HG03095 (cell line): ENCODE measurements around the gene PTPRM.

Source experiments
- ATAC-seq: cut with Tn5 transposase; IDR thresholded peaks from one replicate; pipeline ENCODE4 v1.9.1; 2021; ENCODE audit warnings: moderate library complexity; ENCODE audit not compliant: unreplicated experiment

Gene PTPRM

GRCh38 chr18:8296886-8297616 is 729.9 kb downstream of the PTPRM start:
- no peak for ATAC-seq

GRCh38 chr18:8298186-8298585 is 731.1 kb downstream of the PTPRM start:
- ATAC-seq: no peak

GRCh38 chr18:8299054-8299980 is 732.2 kb downstream of the PTPRM start:
- no peak for ATAC-seq

GRCh38 chr18:8300751-8301410 is 733.8 kb downstream of the PTPRM start:
- no peak for ATAC-seq

- ATAC-seq: no peak
Measured at GRCh38 chr18:8301427-8302172, 734.5 kb downstream of the PTPRM start.

- ATAC-seq: no peak
Measured at GRCh38 chr18:8303151-8303755, 736.1 kb downstream of the PTPRM start.

- no peak for ATAC-seq
Measured at GRCh38 chr18:8307960-8308359, 740.8 kb downstream of the PTPRM start.

GRCh38 chr18:8313043-8313442 is 745.9 kb downstream of the PTPRM start:
- no peak for ATAC-seq

- ATAC-seq: no peak
Measured at GRCh38 chr18:8314124-8314523, 747.0 kb downstream of the PTPRM start.

GRCh38 chr18:8319798-8320489 is 752.8 kb downstream of the PTPRM start:
- ATAC-seq: no peak

- no peak for ATAC-seq
Measured at GRCh38 chr18:8322486-8322885, 755.4 kb downstream of the PTPRM start.

- ATAC-seq: no peak
Measured at GRCh38 chr18:8324343-8325065, 757.4 kb downstream of the PTPRM start.

- ATAC-seq: no peak
Measured at GRCh38 chr18:8326763-8327394, 759.8 kb downstream of the PTPRM start.

- no peak for ATAC-seq
Measured at GRCh38 chr18:8328126-8328525, 761.0 kb downstream of the PTPRM start.

GRCh38 chr18:8329186-8329771 is 762.2 kb downstream of the PTPRM start:
- ATAC-seq: no peak

- ATAC-seq: no peak
Measured at GRCh38 chr18:8330575-8330974, 763.5 kb downstream of the PTPRM start.

GRCh38 chr18:8332286-8332685 is 765.2 kb downstream of the PTPRM start:
- ATAC-seq: no peak

- ATAC-seq: no peak
Measured at GRCh38 chr18:8333961-8334360, 766.8 kb downstream of the PTPRM start.
